ENCODE results near the gene ASGR2.
"Not testable (repeated sequence)": the region's sequence is repeated elsewhere in the genome, so short reads cannot be mapped to it uniquely, and the experiment has no call there.

Gene ASGR2

GRCh38 chr17:7114241-7114874 lies at the start of gene ASGR2:
TSS of gene ASGR2 (minus strand) at chr17:7114822. CDS start at chr17:7114240, 582 bp downstream.
- no peak for DNase-seq (ENCODE audit: low spot score)

DNA sequence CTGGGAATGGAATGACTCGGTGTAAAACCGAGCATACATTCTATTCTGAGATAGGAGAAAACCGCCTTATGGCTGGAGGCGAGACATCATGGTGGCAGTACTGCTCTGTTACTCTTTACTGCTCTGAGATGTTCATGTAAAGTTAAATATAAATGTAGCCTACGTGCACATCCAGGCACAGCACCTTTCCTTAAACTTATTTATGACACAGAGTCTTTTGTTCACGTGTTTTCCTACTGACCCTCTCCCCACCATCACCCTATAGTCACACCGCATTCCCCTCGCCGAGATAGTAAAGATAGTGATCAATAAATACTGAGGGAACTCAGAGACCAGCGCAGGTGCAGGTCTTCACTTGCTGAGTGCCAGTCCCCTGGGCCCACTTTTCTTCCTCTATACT lies 44.9 kb upstream of the ASGR2 start:
- not testable (repeated sequence) for DNase-seq (ENCODE audit: low spot score)

DNA sequence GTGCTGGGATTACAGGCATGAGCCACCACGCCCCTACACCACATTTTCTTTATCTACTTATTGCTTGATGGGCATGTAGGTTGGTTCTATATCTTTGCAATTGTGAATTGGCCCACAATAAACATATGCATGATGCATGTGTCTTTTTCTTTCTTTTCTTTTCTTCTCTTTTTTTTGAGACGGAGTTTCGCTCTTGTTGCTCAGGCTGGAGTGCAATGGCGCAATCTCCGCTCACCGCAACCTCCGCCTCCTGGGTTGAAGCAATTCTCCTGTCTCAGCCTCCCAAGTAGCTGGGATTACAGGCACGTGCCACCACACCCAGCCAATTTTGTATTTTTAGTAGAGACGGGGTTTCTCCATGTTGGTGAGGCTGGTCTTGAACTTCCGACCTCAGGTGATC lies 43.8 kb upstream of the ASGR2 start:
- not testable (repeated sequence) for DNase-seq (ENCODE audit: low spot score)

- DNase-seq (ENCODE audit: low spot score): no peak
These were observed 41.8 kb upstream of the ASGR2 start for GRCh38 chr17:7156342-7156940.

- no peak for DNase-seq (ENCODE audit: low spot score)
These were observed 33.1 kb upstream of the ASGR2 start for GRCh38 chr17:7147772-7148171.

DNA sequence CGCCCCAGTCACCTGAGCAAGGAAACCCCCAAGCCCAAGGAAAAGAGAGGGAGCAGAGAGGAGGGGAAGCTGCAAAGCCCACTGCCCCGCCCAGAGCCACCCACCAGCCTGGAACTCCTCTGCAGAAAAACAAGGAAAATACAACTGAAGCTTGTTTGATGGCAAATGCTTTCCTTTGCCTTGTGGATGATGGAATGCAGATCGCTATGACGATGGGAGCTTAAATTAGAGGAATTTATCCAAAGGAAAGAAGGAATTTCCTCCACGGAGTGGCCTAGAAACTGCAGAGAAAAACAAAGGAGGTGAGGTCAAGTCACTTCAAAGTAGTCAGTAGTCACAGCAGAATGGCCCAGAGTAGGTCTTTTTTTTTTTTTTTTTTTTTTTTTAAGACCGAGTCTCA lies 31.5 kb upstream of the ASGR2 start:
- DNase-seq (ENCODE audit: low spot score): no peak

DNA sequence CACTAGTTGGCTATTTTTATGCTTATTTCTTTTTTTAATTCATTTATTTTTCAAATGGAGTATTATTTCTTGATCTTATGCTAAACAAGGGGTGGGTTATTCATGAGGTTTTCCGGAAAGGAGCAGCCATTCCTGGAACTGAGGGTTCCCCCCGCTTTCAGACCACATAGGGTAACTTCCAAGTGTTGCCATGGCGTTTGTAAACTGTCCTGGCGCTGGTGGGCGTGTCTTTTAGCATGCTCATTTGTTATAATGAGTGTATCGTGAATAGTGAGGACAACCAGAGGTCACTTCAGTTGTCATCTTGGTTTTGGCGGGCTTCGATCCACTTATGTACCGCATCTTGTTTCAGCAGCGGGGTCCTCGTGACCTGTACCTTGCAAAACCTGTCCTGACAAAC lies 29.6 kb upstream of the ASGR2 start:
- no peak for DNase-seq (ENCODE audit: low spot score)

- no peak for DNase-seq (ENCODE audit: low spot score)
These were observed 27.2 kb upstream of the ASGR2 start for GRCh38 chr17:7141824-7142223.

DNA sequence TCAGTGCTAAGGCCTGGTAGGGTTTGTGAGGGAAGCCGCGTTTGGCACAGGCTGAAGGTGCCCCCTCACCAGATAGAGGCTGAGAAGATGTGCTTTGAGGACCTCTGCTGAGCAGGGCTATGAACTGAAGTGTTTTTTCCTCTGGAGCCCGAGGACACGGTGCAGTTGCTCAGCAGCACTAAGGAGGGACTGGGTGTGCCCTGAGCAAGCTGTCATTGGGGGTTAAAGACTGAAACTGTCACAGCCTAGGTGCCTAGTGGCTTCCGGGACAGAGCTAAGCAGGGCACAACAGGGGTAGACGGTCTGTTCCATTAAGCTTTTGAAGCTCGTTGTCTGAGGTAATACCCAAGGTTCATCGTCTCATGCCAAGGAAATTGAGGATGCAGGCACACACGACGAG lies 24.8 kb upstream of the ASGR2 start:
- DNase-seq (ENCODE audit: low spot score): no peak

- no peak for DNase-seq (ENCODE audit: low spot score)
These were observed 24.3 kb upstream of the ASGR2 start for GRCh38 chr17:7138800-7139381.

GRCh38 chr17:7137171-7137943 lies 22.7 kb upstream of the ASGR2 start:
- DNase-seq (ENCODE audit: low spot score): no peak

DNA sequence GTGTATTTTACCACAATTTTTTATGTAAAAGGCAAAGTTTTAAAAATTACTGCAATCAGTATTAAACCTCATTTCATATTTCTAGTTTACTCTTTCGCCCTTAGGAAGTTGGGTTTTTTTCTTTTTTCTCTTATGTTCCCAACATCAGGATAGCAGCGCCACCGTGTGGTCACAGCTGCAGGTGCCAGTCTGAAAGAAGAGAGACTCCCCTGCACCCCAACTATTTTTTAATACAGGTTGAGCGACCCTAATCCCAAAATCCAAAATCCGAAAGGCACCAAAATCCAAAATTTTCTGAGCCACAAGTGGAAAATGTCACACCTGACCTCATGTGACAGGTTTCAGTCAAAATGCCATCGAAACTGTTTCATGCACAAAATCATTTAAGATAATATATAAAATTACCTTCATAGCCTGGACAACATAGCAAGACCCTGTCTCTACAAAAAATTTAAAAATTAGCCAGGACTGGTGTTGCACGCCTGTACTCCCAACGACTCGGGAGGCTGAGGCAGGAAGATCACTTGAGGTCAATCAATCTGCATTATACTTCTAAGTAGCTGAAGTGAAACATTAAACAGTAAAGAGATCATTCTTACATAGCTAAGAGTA lies 21.8 kb upstream of the ASGR2 start:
- DNase-seq (ENCODE audit: low spot score): peak; percentile 65

DNA sequence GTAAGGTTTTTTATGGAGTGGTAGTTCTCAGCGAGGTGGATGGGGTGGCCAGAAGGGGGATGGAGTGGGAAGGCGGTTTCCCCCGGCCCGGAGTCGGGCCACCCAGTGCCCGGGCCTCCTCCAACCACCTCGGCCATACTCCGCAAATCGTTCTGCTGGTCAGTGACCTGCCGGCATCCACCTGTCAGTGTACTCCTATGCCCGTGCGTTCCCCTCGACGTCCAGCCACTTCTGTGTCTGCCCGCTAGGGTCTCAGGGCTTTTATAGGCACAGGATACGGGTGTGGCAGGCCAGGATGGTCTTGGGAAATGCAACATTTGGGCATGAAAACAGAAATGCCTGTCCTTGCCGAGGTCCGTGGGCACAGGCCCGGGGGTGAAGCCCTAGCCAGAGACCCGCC lies 19.3 kb upstream of the ASGR2 start:
- DNase-seq (ENCODE audit: low spot score): no peak

DNA sequence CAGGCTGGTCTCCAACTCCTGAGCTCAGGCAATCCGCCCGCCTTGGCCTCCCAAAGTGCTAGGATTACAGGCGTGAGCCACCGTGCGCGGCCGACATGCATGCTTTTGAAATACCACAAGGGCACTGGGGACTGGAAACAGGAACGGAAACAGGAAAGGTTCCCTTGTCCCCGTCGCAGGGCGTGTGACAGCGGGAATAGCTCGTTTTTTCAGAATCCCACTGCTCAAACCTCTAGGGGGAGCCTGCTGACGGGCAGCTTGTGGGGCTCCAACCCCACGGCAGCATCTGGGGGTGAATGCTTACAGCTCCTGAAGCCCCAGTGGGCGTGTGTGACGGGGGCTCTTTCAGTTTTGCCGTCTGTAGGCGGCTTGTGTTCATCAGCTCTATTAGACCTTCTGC lies 18.8 kb upstream of the ASGR2 start:
- DNase-seq (ENCODE audit: low spot score): no peak

DNA sequence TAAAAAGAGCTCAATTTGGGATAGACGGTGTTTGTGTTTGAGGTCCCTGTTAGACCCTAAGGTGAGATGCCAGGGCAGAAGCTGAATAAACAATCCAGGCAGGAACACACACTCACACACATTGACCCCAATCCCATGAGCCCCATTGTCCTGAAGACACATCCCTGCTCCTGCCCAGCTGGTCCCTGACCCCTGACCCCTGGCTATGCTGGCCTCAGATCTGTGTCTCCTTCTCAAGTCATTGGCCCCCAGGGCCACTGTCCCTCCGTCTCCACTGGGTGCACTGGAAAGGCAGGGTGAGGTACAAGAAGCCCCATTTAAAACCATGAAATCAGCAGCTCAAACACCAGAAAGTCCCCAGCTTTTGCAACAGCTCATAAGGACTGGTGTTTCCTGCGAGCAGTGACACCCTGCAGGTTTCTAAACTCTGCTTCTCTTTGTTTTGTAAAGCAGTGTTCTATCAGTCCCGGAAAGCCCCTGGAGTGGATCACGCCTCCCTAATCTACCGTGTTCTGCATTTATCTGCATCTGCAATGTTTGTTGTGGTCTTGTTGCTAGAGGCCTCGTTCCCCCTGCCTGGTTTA lies 18.0 kb upstream of the ASGR2 start:
- peak; percentile 81 for DNase-seq (ENCODE audit: low spot score)

DNA sequence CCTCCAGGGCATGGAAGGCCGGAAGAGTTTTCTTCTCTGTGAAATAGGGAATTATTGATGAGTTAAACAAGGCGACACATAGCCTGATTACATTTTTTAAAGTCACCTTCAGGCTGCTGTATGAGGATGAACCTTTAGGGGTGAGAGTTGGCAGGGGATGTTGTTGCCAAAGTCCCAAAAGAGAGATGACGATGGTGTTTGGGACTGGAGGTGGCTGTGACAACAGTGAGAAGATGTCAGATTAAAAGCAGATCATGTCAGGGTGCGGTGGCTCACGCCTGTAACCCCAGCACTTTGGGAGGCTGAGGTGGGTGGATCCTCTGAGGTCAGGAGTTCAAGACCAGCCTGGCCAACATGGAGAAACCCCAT lies 16.8 kb upstream of the ASGR2 start:
- DNase-seq (ENCODE audit: low spot score): no peak

- no peak for DNase-seq (ENCODE audit: low spot score)
These were observed 16.2 kb upstream of the ASGR2 start for GRCh38 chr17:7130621-7131422.

DNA sequence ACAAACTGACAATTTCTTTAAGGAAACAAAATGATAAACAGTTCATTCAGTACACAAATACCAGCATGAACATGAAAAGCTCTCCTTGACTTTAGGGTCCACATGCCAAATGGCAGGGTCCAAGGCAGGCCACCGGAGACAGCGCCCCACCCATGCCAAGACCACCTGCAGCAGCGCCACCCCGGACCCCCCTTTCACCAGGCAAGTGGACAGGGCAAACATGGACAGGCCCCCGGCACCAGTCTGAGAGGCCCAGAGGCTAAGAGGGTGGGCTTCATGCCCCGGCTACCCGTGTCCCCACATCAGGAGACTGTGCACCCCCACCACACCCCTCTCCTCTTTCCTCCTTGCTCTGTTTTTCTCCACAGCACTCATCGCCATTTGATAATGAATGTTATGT lies 14.7 kb upstream of the ASGR2 start:
- no peak for DNase-seq (ENCODE audit: low spot score)

DNA sequence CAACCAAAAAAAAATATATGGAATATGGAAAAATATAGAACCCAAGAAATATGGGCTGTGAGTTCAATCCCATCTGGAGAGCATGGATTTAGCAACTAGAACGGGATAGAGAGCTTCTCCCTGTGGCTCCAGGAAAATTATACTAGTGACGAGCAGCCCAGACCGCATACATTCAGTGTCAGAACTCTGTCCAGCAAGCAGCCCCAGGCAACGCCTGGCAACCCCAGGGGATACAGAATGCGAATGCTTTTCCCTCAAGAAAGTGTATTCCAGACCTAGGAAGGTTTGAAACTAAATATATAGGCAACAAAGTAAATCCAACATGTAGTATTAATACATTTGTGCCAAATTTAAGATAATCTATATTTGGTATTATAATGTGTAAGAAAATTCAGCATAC lies 13.5 kb upstream of the ASGR2 start:
- DNase-seq (ENCODE audit: low spot score): no peak

- DNase-seq (ENCODE audit: low spot score): not testable (repeated sequence)
These were observed 12.9 kb upstream of the ASGR2 start for GRCh38 chr17:7127501-7127900.

GRCh38 chr17:7126386-7126785 lies 11.8 kb upstream of the ASGR2 start:
- not testable (repeated sequence) for DNase-seq (ENCODE audit: low spot score)
